ENCODE measurements around the gene TFE3.

DNA sequence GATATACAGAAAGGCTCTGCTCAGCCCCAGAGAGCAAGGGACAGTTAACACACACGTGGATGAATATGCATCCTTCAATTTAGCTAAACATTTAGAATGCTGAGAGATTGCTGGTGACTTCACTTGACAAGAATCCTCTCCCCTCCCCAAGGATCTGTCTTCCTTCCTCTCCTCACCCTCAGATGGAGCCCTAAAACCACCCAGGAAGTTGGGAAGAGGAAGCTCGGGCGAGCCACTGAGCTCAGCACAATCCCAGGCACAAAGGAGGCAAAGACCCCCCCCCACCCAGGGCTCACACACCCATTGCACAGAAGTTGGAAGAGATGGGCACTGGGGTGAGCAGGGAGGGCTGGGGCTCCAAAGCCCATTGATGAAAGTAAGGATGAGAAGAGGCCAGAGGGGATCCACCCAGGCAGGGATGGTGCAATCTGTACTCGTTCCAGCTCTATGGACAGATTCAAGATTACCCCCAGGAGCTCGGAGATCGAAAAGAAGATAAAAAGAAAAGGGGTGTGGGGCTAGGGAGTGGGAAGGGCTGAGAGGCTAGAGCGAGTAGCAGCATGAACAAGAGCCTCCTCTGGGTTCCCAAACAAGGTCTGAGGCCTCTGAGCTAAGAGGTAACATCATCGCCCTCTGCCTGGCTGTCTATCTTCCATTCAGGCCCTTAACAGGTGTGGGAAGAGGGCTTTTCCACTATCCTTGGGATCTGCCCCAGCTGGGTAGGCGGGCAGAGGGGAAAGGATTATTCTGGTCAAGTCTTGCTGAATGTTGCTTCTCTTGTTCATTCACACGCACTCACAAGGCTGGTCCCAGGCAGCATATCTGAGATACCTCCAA, 1.2 kb downstream of the TFE3 start:
- TF ChIP-seq, protein P1, sequence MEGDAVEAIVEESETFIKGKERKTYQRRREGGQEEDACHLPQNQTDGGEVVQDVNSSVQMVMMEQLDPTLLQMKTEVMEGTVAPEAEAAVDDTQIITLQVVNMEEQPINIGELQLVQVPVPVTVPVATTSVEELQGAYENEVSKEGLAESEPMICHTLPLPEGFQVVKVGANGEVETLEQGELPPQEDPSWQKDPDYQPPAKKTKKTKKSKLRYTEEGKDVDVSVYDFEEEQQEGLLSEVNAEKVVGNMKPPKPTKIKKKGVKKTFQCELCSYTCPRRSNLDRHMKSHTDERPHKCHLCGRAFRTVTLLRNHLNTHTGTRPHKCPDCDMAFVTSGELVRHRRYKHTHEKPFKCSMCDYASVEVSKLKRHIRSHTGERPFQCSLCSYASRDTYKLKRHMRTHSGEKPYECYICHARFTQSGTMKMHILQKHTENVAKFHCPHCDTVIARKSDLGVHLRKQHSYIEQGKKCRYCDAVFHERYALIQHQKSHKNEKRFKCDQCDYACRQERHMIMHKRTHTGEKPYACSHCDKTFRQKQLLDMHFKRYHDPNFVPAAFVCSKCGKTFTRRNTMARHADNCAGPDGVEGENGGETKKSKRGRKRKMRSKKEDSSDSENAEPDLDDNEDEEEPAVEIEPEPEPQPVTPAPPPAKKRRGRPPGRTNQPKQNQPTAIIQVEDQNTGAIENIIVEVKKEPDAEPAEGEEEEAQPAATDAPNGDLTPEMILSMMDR (IDR thresholded peaks at IDR 0.05): no peak
- no peak for TF ChIP-seq POLR2A (IDR thresholded peaks at IDR 0.05)

All from heart left ventricle (tissue), 13 donors.